Body of pancreas (tissue), 4 donors: Measurements from ENCODE around the gene EPHA4.

ENCODE experiments used
- POLR2A ChIP-seq, 3 donors: fragments of 450-650 bp; IDR thresholded peaks; one replicate each; pipeline ENCODE4 v1.6.1; 2016; ENCODE audit warnings: antibody characterized with exemption in 3 of 3, mild to moderate bottlenecking in 2 of 3
- TF ChIP-seq, protein P1 (sequence below), 7 experiments: fragments of 450-650 bp in 4 of 7; fragments of 200-600 bp in 3 of 7; sonication (generic) in 3 of 7; IDR thresholded peaks; one replicate each; pipeline ENCODE4 v1.5.1; 2016 to 2019; ENCODE audit warnings: antibody characterized with exemption in 7 of 7

DNA sequence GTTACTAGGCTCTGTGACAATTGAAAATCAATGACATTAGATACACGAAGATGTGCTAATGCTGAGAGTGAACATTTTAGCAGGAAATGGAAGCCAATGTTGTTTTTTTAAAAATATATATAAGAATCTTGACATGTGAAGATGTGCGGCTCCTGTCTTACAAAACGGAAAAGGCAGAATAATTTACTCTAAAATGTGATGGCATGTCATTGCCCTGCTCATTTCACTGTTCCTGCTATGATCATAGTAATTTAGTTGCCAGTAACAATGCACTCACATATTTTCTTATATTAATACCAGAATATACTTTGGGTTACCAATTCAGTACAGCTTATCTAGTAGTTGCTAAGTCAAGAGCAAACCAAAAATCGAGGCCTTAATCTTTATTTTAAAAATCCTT lies 10.3 kb downstream of the EPHA4 start:
- TF ChIP-seq, protein P1, sequence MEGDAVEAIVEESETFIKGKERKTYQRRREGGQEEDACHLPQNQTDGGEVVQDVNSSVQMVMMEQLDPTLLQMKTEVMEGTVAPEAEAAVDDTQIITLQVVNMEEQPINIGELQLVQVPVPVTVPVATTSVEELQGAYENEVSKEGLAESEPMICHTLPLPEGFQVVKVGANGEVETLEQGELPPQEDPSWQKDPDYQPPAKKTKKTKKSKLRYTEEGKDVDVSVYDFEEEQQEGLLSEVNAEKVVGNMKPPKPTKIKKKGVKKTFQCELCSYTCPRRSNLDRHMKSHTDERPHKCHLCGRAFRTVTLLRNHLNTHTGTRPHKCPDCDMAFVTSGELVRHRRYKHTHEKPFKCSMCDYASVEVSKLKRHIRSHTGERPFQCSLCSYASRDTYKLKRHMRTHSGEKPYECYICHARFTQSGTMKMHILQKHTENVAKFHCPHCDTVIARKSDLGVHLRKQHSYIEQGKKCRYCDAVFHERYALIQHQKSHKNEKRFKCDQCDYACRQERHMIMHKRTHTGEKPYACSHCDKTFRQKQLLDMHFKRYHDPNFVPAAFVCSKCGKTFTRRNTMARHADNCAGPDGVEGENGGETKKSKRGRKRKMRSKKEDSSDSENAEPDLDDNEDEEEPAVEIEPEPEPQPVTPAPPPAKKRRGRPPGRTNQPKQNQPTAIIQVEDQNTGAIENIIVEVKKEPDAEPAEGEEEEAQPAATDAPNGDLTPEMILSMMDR (IDR thresholded peaks at IDR 0.05) = no peak
- no peak for TF ChIP-seq POLR2A (IDR thresholded peaks at IDR 0.05)
